Measurements from ENCODE around the gene NHEJ1.

NHEJ1 gene

GRCh38 chr2:219182331-219183150 lies 21.9 kb upstream of the NHEJ1 start:
- no peak for DNase-seq

GRCh38 chr2:219181531-219181930 lies 20.9 kb upstream of the NHEJ1 start:
- no peak for DNase-seq

DNA sequence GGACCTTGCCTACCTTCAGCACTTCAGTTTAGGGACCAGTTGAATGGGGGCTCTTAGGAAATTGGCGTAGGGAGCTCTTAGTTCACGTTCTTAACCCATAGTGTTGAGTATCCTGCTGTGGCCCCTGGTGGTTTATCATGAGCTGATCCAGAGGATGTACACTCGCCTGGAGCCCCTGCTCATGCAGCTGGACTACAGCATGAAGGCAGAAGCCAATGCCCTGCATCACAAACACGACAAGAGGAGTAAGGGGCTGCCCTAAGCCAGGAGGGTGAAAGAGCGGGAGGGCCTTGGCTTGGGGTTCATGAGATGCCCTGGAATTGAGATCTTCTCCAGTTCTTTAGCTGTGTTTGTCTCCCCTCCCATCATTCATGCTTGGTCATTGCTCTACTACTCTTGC lies 20.3 kb upstream of the NHEJ1 start:
- DNase-seq: no peak

- DNase-seq: no peak
Measured at GRCh38 chr2:219179601-219180465, 19.2 kb upstream of the NHEJ1 start.

DNA sequence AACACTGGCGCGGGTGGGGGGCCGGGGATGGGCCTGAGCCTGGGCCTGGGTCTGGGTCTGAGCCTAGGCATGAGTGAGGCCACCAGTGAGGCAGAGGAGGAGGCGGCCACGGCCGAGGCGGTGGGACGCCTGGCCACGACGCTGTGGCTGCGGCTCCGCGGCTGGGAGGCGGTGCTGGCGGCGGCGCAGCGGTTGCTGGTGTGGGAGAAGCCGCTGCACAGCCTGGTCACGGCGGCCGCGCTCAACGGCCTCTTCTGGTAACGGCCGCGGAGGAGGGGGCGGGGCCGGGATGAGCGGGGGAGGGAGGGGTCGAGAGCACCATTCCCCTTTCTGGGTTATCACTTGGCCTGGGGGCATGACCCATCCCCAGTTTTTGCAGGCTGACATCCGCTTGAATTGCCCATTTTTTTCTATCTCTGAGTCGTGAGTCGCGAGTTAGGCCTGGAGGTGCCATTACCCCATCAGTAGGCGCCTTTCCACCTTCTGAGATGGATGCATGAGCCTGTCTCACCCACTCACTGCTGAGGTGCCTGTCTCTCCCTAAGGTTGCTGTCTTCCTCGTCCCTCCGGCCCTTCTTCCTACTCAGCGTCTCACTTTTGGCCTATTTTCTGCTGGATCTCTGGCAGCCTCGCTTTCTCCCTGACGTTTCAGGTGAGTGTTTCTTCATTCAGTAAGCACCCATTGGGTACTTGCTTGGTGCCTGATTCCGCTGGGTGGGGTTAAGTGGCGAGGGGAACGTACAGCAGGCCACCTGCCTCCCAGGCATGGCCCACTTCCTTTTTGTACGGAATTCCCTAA lies 18.0 kb upstream of the NHEJ1 start:
- no peak for DNase-seq

- peak; percentile 81 for DNase-seq
Measured at GRCh38 chr2:219177552-219178376, 17.1 kb upstream of the NHEJ1 start, which contains the start of gene RETREG2. Gene RETREG2, plus strand, starts transcription at chr2:219178275. Its CDS starts 78 bp downstream, at chr2:219178353.

GRCh38 chr2:219176818-219177551 lies 16.4 kb upstream of the NHEJ1 start, which contains the start of gene CNPPD1:
Gene CNPPD1, minus strand, starts transcription at chr2:219176925. Its CDS starts 97 bp downstream, at chr2:219176828.
- peak; percentile 85 for DNase-seq

DNA sequence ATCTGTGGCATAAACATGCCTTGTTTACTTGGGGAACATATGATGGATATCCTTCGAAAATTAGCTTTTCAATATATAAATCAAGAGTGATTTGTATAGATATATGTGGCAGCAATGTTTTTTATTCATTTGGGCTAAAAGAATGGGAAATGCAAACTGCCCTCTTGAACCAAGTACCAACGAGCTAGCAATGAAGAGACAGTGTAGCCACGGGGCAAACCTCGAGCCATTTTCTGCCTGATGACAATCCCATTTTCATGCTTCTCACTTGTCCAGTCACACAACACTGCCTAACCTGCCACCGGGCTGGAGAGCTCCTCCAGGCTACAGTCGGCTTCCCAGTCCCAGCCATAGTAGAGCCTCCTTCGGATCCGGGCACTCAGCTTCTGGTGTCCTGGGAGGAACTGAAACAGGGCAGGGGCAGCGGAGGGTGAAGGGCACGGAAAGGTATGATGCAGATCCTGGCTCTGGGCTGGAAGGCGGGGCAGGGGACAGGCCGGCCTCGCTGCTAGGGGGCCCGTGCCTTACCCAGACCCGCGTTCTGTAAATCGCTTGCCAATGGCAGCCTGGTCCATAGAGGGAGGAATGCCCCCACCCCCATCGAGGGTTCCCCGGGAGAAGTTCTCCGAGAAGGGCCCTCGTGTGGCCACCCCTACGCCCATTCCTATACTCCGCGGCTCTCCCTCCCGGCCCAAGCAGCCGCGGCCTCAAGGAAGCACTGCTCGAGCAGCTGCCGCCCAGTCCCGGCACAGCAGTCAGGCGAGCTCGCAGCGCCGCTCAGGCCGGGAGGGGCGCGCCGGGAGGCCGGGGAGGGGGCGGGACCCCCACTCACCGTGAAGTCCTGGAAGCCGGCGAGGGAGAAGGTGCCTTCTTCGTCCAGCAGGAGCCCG lies 15.6 kb upstream of the NHEJ1 start:
- DNase-seq: peak; percentile 34

- no peak for DNase-seq
Measured at GRCh38 chr2:219175486-219175885, 14.9 kb upstream of the NHEJ1 start.

- no peak for DNase-seq
Measured at GRCh38 chr2:219174801-219175200, 14.2 kb upstream of the NHEJ1 start.

DNA sequence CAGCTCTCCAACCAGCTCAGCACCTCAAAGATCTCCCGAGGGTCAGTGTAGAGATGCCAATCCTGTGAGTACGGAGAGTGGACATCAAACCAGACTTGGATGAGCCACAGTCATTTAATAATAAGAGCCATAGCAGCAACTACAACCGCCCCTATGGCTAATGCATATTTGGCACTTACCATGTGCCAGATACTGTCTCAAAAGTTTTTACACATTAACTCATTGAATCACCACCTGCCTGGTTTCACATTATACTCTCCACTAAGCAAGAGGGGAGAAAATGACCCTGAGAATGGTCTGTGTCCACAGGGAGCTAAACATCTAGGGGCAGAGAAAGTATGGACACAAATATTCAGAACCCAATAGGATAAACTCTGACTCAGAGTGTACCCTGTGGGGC lies 13.5 kb upstream of the NHEJ1 start:
- no peak for DNase-seq

DNA sequence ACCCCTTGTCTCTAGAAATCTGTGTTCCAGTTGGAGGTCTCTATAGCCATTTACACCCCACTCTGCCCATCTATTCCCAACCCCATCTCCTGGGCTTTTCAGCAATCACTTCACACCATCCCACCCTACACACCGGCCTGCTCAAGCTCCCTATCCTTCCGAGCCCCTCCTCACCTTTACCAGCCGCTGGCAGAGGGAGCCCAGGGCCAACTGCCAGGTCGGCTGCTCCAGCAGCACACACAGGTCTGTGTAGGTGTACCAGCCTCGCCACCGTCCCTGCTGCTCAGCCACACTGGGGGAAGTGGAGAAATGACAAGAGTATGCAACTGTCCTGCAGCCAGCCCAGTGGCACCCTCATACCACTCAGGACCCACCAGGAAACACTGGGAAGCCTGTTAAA lies 12.6 kb upstream of the NHEJ1 start:
- DNase-seq: no peak

GRCh38 chr2:219172231-219173154 lies 11.9 kb upstream of the NHEJ1 start:
- DNase-seq: no peak

- DNase-seq: peak; percentile 56
Measured at GRCh38 chr2:219171231-219171651, 10.6 kb upstream of the NHEJ1 start.

- no peak for DNase-seq
Measured at GRCh38 chr2:219169930-219170654, 9.5 kb upstream of the NHEJ1 start, which contains the start of gene SLC23A3. Gene SLC23A3, minus strand, starts transcription at chr2:219170029. Its CDS starts 45 bp downstream, at chr2:219169984.

- DNase-seq: no peak
Measured at GRCh38 chr2:219168932-219169331, 8.3 kb upstream of the NHEJ1 start.

DNA sequence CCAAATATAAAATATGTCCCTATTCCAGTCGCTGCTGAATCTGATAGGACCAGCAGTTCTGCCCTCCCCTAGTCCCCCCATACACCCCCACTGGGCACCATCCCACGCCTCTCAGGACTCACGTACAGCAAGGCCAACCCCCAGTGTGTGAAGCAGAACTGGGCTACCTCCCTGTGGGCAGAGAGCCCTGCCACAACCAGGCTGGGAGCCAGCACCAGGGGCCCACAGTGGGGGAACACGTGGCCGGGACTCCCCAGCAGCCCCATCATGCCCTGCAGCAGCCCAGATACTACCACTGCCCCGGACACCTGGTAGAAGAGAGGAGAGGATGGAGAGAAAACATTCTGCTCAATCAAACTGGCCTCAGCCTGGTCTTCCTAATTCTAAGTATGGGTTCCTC lies 7.9 kb upstream of the NHEJ1 start:
- no peak for DNase-seq

DNA sequence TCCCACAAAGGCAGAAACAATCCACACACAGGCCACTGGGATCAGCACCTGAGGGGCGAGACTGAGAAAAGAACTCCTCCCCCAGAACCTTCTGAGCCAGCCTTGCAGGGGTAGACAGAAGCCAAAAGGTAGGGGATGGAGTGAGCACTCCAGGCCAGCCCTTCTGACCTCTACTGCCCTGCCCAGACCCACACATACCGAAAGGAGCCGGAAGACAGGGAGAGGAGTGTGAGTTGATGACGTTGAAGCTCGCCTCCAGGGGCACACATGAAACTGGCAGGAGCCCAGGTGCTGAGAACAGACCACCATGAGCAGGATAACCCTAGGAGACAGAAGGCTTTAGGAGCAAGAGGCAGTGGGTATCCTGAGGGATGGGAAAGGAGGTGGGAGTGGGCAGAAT lies 7.4 kb upstream of the NHEJ1 start:
- DNase-seq: no peak

Data from NCI-H226 (cell line).